DOHH2 (cell line): ENCODE data around the gene PLB1.

ENCODE experiments used
- EZH2phosphoT487 ChIP-seq: fragments of 200-600 bp; sonication (generic); IDR thresholded peaks from 2 replicates; pipeline ENCODE4 v1.6.1; 2017; ENCODE audit warnings: borderline replicate concordance, mild to moderate bottlenecking, antibody characterized with exemption, low read length, moderate library complexity, mixed read lengths
- TF ChIP-seq, protein P1 (sequence below): fragments of 200-600 bp; sonication (generic); IDR thresholded peaks from one replicate; pipeline ENCODE4 v1.5.1; 2014; ENCODE audit warnings: antibody characterized with exemption, mild to moderate bottlenecking, low read depth, low read length; ENCODE audit not compliant: poor library complexity, severe bottlenecking

DNA sequence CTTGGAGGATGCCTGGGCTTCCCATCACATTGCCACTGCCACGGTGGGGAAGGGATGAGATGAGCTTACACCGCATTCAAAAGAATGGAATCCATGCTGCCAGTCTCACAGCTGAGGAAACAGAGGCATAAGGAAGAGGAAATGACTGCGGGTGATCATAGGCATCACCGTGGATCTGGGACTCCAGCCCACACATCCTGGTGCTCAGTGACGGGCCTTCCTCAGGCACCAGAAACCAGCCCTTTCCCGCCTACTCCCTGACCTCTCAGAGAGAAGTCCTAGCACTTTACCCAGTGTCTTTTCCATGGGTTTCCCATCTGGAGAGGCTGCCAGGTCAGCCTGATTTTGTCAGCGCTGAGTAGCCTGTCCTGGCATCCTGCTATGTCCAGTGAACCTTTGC, 5.3 kb upstream of the PLB1 start:
- TF ChIP-seq, protein P1, sequence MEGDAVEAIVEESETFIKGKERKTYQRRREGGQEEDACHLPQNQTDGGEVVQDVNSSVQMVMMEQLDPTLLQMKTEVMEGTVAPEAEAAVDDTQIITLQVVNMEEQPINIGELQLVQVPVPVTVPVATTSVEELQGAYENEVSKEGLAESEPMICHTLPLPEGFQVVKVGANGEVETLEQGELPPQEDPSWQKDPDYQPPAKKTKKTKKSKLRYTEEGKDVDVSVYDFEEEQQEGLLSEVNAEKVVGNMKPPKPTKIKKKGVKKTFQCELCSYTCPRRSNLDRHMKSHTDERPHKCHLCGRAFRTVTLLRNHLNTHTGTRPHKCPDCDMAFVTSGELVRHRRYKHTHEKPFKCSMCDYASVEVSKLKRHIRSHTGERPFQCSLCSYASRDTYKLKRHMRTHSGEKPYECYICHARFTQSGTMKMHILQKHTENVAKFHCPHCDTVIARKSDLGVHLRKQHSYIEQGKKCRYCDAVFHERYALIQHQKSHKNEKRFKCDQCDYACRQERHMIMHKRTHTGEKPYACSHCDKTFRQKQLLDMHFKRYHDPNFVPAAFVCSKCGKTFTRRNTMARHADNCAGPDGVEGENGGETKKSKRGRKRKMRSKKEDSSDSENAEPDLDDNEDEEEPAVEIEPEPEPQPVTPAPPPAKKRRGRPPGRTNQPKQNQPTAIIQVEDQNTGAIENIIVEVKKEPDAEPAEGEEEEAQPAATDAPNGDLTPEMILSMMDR: no peak
- no peak for TF ChIP-seq EZH2phosphoT487
